Fibroblast of mammary gland (primary cell): ENCODE data around the gene FILIP1L.
A peak's percentile ranks its signal among the peaks of the same experiment; 100 is the strongest.

ENCODE experiments used
- DNase-seq: peaks from one replicate; pipeline ENCODE4 v3.0.0-alpha.2; 2010; ENCODE audit warnings: low read depth
- H3K4me3 ChIP-seq: 2 replicates; pipeline ENCODE4 v1.5.1; 2011; ENCODE audit warnings: low read depth, mild to moderate bottlenecking, low read length, moderate library complexity; ENCODE audit not compliant: control insufficient read depth
- TF ChIP-seq, protein P1 (sequence below): conservative IDR thresholded peaks from 2 replicates; pipeline ENCODE4 v1.5.1; 2011; ENCODE audit warnings: low read depth, low read length, inconsistent platforms; ENCODE audit not compliant: control insufficient read depth, insufficient read depth

FILIP1L gene

DNA sequence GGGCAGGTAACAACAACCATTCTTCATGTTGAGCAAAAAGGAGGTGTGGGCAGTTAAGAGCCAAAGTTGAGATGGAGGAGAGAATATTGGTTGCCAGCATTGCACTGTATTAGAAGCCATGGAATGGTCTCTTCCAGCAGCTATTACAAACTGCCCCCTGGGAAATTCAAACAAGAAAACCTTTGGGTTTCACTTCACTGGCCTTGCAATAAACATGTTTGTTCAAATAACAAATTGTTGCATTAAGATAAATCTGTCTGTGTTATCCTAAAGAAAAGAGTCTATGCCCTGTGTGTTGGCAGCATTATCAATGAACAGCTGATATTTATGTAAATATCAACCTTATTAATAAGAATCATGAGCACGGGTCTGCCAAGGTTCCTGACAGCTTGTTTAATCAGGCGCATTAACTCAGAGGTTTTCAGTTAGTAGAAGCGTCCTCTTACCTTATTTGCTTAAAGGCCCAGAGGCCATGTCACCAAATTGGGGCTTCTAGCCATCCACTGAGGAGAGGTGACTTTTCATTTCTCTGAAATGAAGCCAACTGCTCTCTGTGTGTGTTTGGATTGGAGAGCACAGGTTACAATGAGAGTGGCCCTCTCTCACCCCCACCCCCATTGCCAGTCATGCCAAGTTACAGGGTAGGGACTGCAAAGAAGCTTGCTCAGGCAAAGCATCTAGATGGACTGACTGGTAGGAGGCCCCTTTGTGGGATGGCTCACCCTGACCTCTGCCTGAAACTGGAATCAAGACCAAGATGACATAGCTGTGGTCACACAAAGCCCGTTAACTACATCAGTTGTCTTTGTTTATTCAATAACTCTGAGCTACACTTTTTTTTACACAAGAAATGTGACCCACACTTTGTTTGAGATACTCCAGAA is 10.5 kb downstream of the FILIP1L start:
- TF ChIP-seq, protein P1, sequence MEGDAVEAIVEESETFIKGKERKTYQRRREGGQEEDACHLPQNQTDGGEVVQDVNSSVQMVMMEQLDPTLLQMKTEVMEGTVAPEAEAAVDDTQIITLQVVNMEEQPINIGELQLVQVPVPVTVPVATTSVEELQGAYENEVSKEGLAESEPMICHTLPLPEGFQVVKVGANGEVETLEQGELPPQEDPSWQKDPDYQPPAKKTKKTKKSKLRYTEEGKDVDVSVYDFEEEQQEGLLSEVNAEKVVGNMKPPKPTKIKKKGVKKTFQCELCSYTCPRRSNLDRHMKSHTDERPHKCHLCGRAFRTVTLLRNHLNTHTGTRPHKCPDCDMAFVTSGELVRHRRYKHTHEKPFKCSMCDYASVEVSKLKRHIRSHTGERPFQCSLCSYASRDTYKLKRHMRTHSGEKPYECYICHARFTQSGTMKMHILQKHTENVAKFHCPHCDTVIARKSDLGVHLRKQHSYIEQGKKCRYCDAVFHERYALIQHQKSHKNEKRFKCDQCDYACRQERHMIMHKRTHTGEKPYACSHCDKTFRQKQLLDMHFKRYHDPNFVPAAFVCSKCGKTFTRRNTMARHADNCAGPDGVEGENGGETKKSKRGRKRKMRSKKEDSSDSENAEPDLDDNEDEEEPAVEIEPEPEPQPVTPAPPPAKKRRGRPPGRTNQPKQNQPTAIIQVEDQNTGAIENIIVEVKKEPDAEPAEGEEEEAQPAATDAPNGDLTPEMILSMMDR = no peak

DNA sequence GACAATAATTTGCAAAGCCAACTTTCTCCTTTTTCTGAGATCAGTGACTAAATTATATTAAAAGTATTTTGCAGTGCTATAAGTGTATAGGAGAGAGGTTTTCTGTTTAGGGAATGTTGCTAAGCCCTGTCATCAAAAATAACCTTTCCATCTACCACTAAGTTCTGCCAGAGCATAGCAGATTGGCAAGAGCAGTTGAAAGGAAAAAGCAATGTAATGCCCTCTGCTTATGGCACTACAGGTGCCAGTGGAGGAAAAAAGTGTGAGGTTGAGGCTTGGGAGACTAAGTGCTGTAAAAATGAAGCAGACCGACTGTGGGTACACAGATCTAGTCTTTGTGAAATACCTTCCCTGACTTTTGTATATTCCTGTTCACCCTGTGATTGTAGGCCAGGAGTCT is 11.5 kb downstream of the FILIP1L start:
- no peak for DNase-seq
- no peak overlapping the region for H3K4me3 ChIP-seq
- TF ChIP-seq, protein P1 = no peak

More for the DNA sequence above, 10.5 kb downstream of the FILIP1L start:
- no peak overlapping the region for H3K4me3 ChIP-seq
- DNase-seq = peak; percentile 56

GRCh38 chr3:100100425-100100824 is 13.9 kb downstream of the FILIP1L start:
- TF ChIP-seq, protein P1 = no peak
- no peak overlapping the region for H3K4me3 ChIP-seq
- DNase-seq = no peak

DNA sequence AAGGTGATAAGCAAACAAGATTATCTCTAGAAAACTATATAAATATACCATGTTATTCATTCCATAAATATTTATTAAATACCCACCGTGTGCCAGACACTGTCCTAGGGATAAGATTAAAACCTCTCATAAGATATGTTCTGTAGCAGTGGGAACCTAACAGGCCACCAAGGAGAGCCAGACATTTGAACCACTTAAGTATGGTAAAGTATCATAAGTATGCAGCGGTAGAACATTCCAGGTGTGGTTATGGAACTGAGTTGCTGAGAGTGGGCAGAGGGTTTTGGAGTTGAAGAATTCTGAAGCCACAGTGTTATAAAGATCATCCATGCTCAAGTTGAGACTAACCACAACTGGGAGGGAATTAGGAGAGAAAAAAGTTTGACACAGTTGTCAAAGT is 14.7 kb downstream of the FILIP1L start:
- no peak overlapping the region for H3K4me3 ChIP-seq
- DNase-seq = no peak
- TF ChIP-seq, protein P1 = no peak

- no peak overlapping the region for H3K4me3 ChIP-seq
- TF ChIP-seq, protein P1 = no peak
- DNase-seq = no peak
These were observed 15.6 kb downstream of the FILIP1L start for GRCh38 chr3:100098784-100099070.

DNA sequence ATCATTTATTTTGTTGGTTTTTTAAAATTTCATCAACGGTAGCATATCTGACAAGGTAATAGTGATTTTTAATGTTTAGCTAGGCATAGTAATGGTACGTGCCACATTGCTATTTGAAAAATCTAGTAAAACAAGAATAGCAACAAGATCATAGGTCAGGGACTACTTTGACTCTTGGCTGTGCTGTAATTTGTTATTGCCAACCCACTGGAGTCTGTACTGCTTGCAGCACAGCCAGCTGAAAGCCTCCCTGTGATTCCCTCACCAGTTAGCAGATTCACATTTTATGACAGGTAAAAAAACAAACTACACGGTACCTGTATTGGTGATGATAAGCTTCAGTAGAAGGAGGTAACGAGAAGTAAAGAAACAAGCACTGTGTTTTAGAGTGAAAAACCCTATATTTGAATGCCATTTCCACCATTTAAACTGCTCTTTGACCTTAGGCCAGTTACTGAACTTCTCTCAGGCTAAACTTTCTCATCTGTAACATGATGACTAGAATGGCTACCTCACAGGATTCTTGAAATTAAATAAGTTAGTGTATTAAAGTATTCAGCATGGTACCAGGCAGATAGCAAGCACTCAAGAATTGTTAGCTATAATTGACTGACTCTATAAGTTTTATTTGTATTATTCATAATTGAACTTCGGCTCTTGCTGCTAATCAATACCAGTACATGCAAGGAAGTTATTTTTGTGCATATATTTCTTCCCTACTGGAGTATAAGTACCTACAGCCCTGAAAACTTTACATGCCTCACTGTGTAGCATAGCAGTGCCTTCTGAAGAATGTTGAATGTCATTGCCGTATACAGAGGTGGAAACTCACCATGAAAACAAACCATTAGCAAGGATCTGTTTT is 16.1 kb downstream of the FILIP1L start:
- no peak overlapping the region for H3K4me3 ChIP-seq
- DNase-seq = no peak
- TF ChIP-seq, protein P1 = no peak
